PC-9 (cell line): ENCODE data around the gene BRD8. TPM values are rescaled to one million over a fixed set of nuclear protein-coding genes. Genes with fewer than 3 reads are reported as not detected.
"Not testable (repeated sequence)": the region's sequence is repeated elsewhere in the genome, so short reads cannot be mapped to it uniquely, and the experiment has no call there.

Experiments used
- BruUV-seq: library from RNA; stranded (reverse); fragments of 400-500 nt; replicated peaks from 2 replicates; lab custom pipeline; 2021; lab: Mats Ljungman, UMichigan
- CTCF ChIA-PET: fragments of 300-600 bp; sonication (Branson Sonifier 250); formaldehyde crosslinking; loops from one replicate; lab custom pipeline; 2022; ENCODE audit warnings: antibody characterized with exemption; lab: Charles Lee
- POLR2A ChIA-PET: fragments of 300-600 bp; sonication (Branson Sonifier 250); formaldehyde crosslinking; loops from one replicate; lab custom pipeline; 2022; ENCODE audit warnings: antibody characterized with exemption; ENCODE audit not compliant: unreplicated experiment; lab: Charles Lee
- DNase-seq, 2 experiments: peaks; one replicate each; pipeline versions ENCODE4 v3.0.0 to v3.0.0-alpha.2; 2015 to 2022; ENCODE audit warnings: mixed read lengths in 1 of 2
- H2AFZ ChIP-seq: fragments of 200-600 bp; sonication (generic); 2 replicates; pipeline ENCODE4 v1.8.1; 2017; ENCODE audit warnings: antibody characterized with exemption
- H3F3A ChIP-seq: fragments of 200-600 bp; sonication (generic); 2 replicates; pipeline ENCODE4 v1.8.1; 2017; ENCODE audit warnings: antibody characterized with exemption, mild to moderate bottlenecking, low read depth; ENCODE audit not compliant: insufficient read depth
- H3K27ac ChIP-seq: fragments of 200-600 bp; sonication (generic); 2 replicates; pipeline ENCODE4 v1.6.1; 2016; ENCODE audit warnings: mixed run types
- H3K27me3 ChIP-seq: fragments of 200-600 bp; sonication (generic); 2 replicates; pipeline ENCODE4 v1.6.1; 2016; ENCODE audit warnings: low read depth, mixed run types; ENCODE audit not compliant: insufficient read depth
- H3K36me3 ChIP-seq: fragments of 200-600 bp; sonication (generic); 2 replicates; pipeline ENCODE4 v1.6.1; 2016; ENCODE audit warnings: low read depth, mixed run types
- H3K4me1 ChIP-seq: fragments of 200-600 bp; sonication (generic); replicated peaks from 2 replicates; pipeline ENCODE4 v1.6.1; 2016; ENCODE audit warnings: mixed run types; ENCODE audit not compliant: insufficient read depth
- H3K4me2 ChIP-seq: fragments of 200-600 bp; sonication (generic); 2 replicates; pipeline ENCODE4 v1.6.1; 2017; ENCODE audit warnings: mixed run types
- H3K4me3 ChIP-seq: fragments of 200-600 bp; sonication (generic); 2 replicates; pipeline ENCODE4 v1.6.1; 2016; ENCODE audit warnings: mixed run types
- H3K79me2 ChIP-seq: fragments of 200-600 bp; sonication (generic); 2 replicates; pipeline ENCODE4 v1.6.1; 2017; ENCODE audit warnings: low read depth, mixed run types
- H3K9me2 ChIP-seq: fragments of 200-600 bp; sonication (generic); 2 replicates; pipeline ENCODE4 v1.8.1; 2017; ENCODE audit warnings: mild to moderate bottlenecking; ENCODE audit not compliant: insufficient read depth
- H3K9me3 ChIP-seq: fragments of 200-600 bp; sonication (generic); 2 replicates; pipeline ENCODE4 v1.8.1; 2016; ENCODE audit warnings: low read depth; ENCODE audit not compliant: insufficient read depth
- H4K20me1 ChIP-seq: fragments of 200-600 bp; sonication (generic); 2 replicates; pipeline ENCODE4 v1.8.1; 2017; ENCODE audit not compliant: insufficient read depth
- EZH2 ChIP-seq: fragments of 200-600 bp; sonication (generic); IDR thresholded peaks from 2 replicates; pipeline ENCODE4 v1.8.0; 2017; ENCODE audit warnings: antibody characterized with exemption, low read depth
- intact Hi-C: fragments of 100-400 bp; cut with micrococcal nuclease; formaldehyde crosslinking; loops from one replicate; pipeline ENCODE4 v1.10.0; 2022; ENCODE audit not compliant: unreplicated experiment
- total RNA-seq: library from RNA; stranded (reverse); gene quantifications from 2 replicates; pipeline ENCODE4 v1.2.3, GENCODE V29; 2021
- TF ChIP-seq, protein P1 (sequence below): fragments of 200-600 bp; sonication (generic); conservative IDR thresholded peaks from 2 replicates; pipeline ENCODE4 v1.6.1; 2017; ENCODE audit warnings: mixed run types, antibody characterized with exemption, mild to moderate bottlenecking, moderate library complexity

Gene BRD8
- total RNA-seq, 1 experiment from 2014 or later = 171 TPM

GRCh38 chr5:138210985-138211384 is 32.6 kb upstream of the BRD8 start:
- Histone ChIP-seq H4K20me1 (no peaks in the 10 kb centered on the region), H3K79me2 (peaks cover 51% of the 10 kb centered on the region), H3F3A (peaks cover 9% of the 10 kb centered on the region; the same call in 1 of the 2 replicates), H3K27ac (no peak overlapping the region), H3K4me2 (no peak overlapping the region), H3K9me3 (no peaks in the 10 kb centered on the region), H3K4me1 (peaks cover 8% of the 10 kb centered on the region), H3K4me3 (no peak overlapping the region), H3K36me3 (peaks cover 4% of the 10 kb centered on the region; the same call in 1 of the 2 replicates), H3K9me2 (no peaks in the 10 kb centered on the region), H2AFZ (no peak overlapping the region), H3K27me3 (no peaks in the 10 kb centered on the region)
- BruUV-seq = no TSS peak
- intact Hi-C loops = no loop called here
- TF ChIP-seq EZH2 = no peak
- TF ChIP-seq, protein P1, sequence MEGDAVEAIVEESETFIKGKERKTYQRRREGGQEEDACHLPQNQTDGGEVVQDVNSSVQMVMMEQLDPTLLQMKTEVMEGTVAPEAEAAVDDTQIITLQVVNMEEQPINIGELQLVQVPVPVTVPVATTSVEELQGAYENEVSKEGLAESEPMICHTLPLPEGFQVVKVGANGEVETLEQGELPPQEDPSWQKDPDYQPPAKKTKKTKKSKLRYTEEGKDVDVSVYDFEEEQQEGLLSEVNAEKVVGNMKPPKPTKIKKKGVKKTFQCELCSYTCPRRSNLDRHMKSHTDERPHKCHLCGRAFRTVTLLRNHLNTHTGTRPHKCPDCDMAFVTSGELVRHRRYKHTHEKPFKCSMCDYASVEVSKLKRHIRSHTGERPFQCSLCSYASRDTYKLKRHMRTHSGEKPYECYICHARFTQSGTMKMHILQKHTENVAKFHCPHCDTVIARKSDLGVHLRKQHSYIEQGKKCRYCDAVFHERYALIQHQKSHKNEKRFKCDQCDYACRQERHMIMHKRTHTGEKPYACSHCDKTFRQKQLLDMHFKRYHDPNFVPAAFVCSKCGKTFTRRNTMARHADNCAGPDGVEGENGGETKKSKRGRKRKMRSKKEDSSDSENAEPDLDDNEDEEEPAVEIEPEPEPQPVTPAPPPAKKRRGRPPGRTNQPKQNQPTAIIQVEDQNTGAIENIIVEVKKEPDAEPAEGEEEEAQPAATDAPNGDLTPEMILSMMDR = no peak
- ChIA-PET CTCF (no interaction called here), POLR2A (no interaction called here)
- DNase-seq = no peak

GRCh38 chr5:138193859-138194258 is 15.4 kb upstream of the BRD8 start:
- POLR2A ChIA-PET, CTCF ChIA-PET: not testable (repeated sequence)

GRCh38 chr5:138192826-138193225 is 14.4 kb upstream of the BRD8 start:
- no peak overlapping the region for H3K27ac ChIP-seq
- H3F3A ChIP-seq = peaks cover 11% of the 10 kb centered on the region; the same call in 1 of the 2 replicates
- ChIA-PET POLR2A (no interaction called here), CTCF (no interaction called here)
- intact Hi-C loops = no loop called here
- H3K9me2 ChIP-seq = no peaks in the 10 kb centered on the region
- no peak overlapping the region for H3K4me2 ChIP-seq
- H3K4me1 ChIP-seq = no peaks in the 10 kb centered on the region
- no TSS peak for BruUV-seq
- DNase-seq = no peak
- H3K9me3 ChIP-seq = no peaks in the 10 kb centered on the region
- TF ChIP-seq, protein P1 = no peak
- no peak for TF ChIP-seq EZH2
- peaks cover 22% of the 10 kb centered on the region; the same call in 1 of the 2 replicates for H3K36me3 ChIP-seq
- no peak overlapping the region for H3K4me3 ChIP-seq
- H2AFZ ChIP-seq = no peak overlapping the region
- H3K79me2 ChIP-seq = no peaks in the 10 kb centered on the region
- H3K27me3 ChIP-seq = no peaks in the 10 kb centered on the region
- H4K20me1 ChIP-seq = no peaks in the 10 kb centered on the region

More at GRCh38 chr5:138193859-138194258, 15.4 kb upstream of the BRD8 start:
- H3K4me2 ChIP-seq, H3K27ac ChIP-seq, intact Hi-C loops, H3K9me2 ChIP-seq, H3K4me1 ChIP-seq, BruUV-seq, DNase-seq, H3K27me3 ChIP-seq, H3K9me3 ChIP-seq, H3K4me3 ChIP-seq, H4K20me1 ChIP-seq, H3K79me2 ChIP-seq, H2AFZ ChIP-seq: not testable (repeated sequence)
- peaks cover 24% of the 10 kb centered on the region; the same call in 1 of the 2 replicates for H3K36me3 ChIP-seq
- H3F3A ChIP-seq = peaks cover 11% of the 10 kb centered on the region; the same call in 1 of the 2 replicates

GRCh38 chr5:138188626-138189025 is 10.2 kb upstream of the BRD8 start:
- H3K4me3 ChIP-seq = no peak overlapping the region
- no peaks in the 10 kb centered on the region for H3K27me3 ChIP-seq
- no peak overlapping the region for H3K4me2 ChIP-seq
- no peaks in the 10 kb centered on the region for H3K79me2 ChIP-seq
- H3K36me3 ChIP-seq = peaks cover 45% of the 10 kb centered on the region; the same call in 1 of the 2 replicates
- H3F3A ChIP-seq = peaks cover 9% of the 10 kb centered on the region; the same call in 1 of the 2 replicates
- no peak for DNase-seq
- no peaks in the 10 kb centered on the region for H3K4me1 ChIP-seq
- no peaks in the 10 kb centered on the region for H3K9me3 ChIP-seq
- no peaks in the 10 kb centered on the region for H3K9me2 ChIP-seq
- no peak overlapping the region for H3K27ac ChIP-seq
- intact Hi-C loops = loop anchor here (10.0 kb wide), 1 partner anchor 356 kb away; the partner anchor contains the start of gene ETF1
- BruUV-seq = no TSS peak
- no peak overlapping the region for H2AFZ ChIP-seq
- CTCF ChIA-PET = no interaction called here
- POLR2A ChIA-PET = interaction anchor here (0.6 to 0.7 kb wide), 2 partner anchors 55 to 794 kb away, joined by 5 to 15 read pairs; no protein-coding TSS in a partner anchor
- H4K20me1 ChIP-seq = no peaks in the 10 kb centered on the region
- TF ChIP-seq, protein P1 = no peak
- no peak for TF ChIP-seq EZH2
